ENCODE measurements around the gene NFIX.

- TF ChIP-seq, protein P1, sequence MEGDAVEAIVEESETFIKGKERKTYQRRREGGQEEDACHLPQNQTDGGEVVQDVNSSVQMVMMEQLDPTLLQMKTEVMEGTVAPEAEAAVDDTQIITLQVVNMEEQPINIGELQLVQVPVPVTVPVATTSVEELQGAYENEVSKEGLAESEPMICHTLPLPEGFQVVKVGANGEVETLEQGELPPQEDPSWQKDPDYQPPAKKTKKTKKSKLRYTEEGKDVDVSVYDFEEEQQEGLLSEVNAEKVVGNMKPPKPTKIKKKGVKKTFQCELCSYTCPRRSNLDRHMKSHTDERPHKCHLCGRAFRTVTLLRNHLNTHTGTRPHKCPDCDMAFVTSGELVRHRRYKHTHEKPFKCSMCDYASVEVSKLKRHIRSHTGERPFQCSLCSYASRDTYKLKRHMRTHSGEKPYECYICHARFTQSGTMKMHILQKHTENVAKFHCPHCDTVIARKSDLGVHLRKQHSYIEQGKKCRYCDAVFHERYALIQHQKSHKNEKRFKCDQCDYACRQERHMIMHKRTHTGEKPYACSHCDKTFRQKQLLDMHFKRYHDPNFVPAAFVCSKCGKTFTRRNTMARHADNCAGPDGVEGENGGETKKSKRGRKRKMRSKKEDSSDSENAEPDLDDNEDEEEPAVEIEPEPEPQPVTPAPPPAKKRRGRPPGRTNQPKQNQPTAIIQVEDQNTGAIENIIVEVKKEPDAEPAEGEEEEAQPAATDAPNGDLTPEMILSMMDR (conservative IDR thresholded peaks at IDR 0.05; ENCODE audit: low read depth, low read length) = no peak
- TF ChIP-seq EZH2 (IDR thresholded peaks at IDR 0.05; ENCODE audit: borderline replicate concordance, low read depth, low read length, poor library complexity, severe bottlenecking) = no peak
Measured at GRCh38 chr19:13074378-13074777, 79.1 kb downstream of the NFIX start.

Measured in A673 (cell line).